ENCODE results near the gene THOP1.
"Not testable (repeated sequence)": the region's sequence is repeated elsewhere in the genome, so short reads cannot be mapped to it uniquely, and the experiment has no call there.

THOP1 gene

GRCh38 chr19:2817237-2817829, 32.0 kb downstream of the THOP1 start:
- DNase-seq, result not testable (repeated sequence)

- DNase-seq, result peak; percentile 95 to 99 (median 97)
These were observed 34.3 kb downstream of the THOP1 start, which contains the start of gene ZNF554 for GRCh38 chr19:2819540-2820111. TSS of gene ZNF554 (plus strand) at chr19:2819868. CDS start at chr19:2820072, 204 bp downstream.

GRCh38 chr19:2820112-2820702, 34.9 kb downstream of the THOP1 start:
- peak in 1 of 5 experiments; percentile 9 for DNase-seq

- DNase-seq, result no peak
These were observed 37.5 kb downstream of the THOP1 start for GRCh38 chr19:2822846-2823245.

- DNase-seq, result no peak
These were observed 38.3 kb downstream of the THOP1 start for GRCh38 chr19:2823646-2824045.

- DNase-seq, result no peak
These were observed 38.8 kb downstream of the THOP1 start for GRCh38 chr19:2824129-2824528.

- no peak for DNase-seq
These were observed 41.7 kb downstream of the THOP1 start for GRCh38 chr19:2827022-2827421.

GRCh38 chr19:2827840-2828489, 42.7 kb downstream of the THOP1 start:
- no peak for DNase-seq

- DNase-seq, result no peak
These were observed 49.1 kb downstream of the THOP1 start for GRCh38 chr19:2834294-2834871.

GRCh38 chr19:2837430-2837829, 52.1 kb downstream of the THOP1 start:
- DNase-seq, result no peak

GRCh38 chr19:2840794-2841791, 55.8 kb downstream of the THOP1 start, which contains the start of gene ZNF555:
TSS of gene ZNF555 (plus strand) at chr19:2841475. CDS start at chr19:2841573, 98 bp downstream.
- DNase-seq, result peak; percentile 95 to 98 (median 97)

GRCh38 chr19:2841855-2842574, 56.7 kb downstream of the THOP1 start:
- DNase-seq, result no peak

- DNase-seq, result no peak
These were observed 59.8 kb downstream of the THOP1 start for GRCh38 chr19:2845107-2845506.

- DNase-seq, result no peak
These were observed 61.0 kb downstream of the THOP1 start for GRCh38 chr19:2846180-2846894.

GRCh38 chr19:2847507-2847906, 62.2 kb downstream of the THOP1 start:
- DNase-seq, result no peak

GRCh38 chr19:2848616-2849015, 63.3 kb downstream of the THOP1 start:
- DNase-seq, result no peak

- DNase-seq, result no peak
These were observed 65.1 kb downstream of the THOP1 start for GRCh38 chr19:2850256-2850925.

- DNase-seq, result no peak
These were observed 67.3 kb downstream of the THOP1 start for GRCh38 chr19:2852598-2852997.

- no peak for DNase-seq
These were observed 67.8 kb downstream of the THOP1 start for GRCh38 chr19:2853015-2853606.

- no peak for DNase-seq
These were observed 69.5 kb downstream of the THOP1 start for GRCh38 chr19:2854849-2855248.

Measured in T-helper 2 cell (primary cell).